Liver (tissue), 9 donors: Measurements from ENCODE around the gene CROCC2. TPM values are rescaled to one million over a fixed set of nuclear protein-coding genes. Genes with fewer than 3 reads are reported as not detected.

Experiments
- DNase-seq: peaks from one replicate; pipeline ENCODE4 v3.0.0-alpha.2; 2017; ENCODE audit warnings: low spot score
- H3K27ac ChIP-seq, 2 donors: one replicate each; pipeline ENCODE4 v1.7.0; 2013; ENCODE audit warnings: inconsistent platforms in 2 of 2, low read length in 2 of 2, control low read depth in 1 of 2, low read depth in 1 of 2, mild to moderate bottlenecking in 1 of 2
- H3K27me3 ChIP-seq, 4 donors: one replicate each; pipeline versions ENCODE4 v1.6.1 to v1.7.0; 2013; ENCODE audit warnings: low read length in 3 of 4, inconsistent platforms in 1 of 4, mild to moderate bottlenecking in 1 of 4, moderate library complexity in 1 of 4; ENCODE audit not compliant: control insufficient read depth in 4 of 4, insufficient read depth in 4 of 4
- H3K36me3 ChIP-seq, 4 donors: one replicate each; pipeline versions ENCODE4 v1.6.1 to v1.7.0; 2013; ENCODE audit warnings: low read length in 3 of 4, mild to moderate bottlenecking in 3 of 4, low read depth in 1 of 4, moderate library complexity in 1 of 4; ENCODE audit not compliant: control insufficient read depth in 4 of 4, insufficient read depth in 3 of 4
- H3K4me1 ChIP-seq, 4 donors: one replicate each; pipeline versions ENCODE4 v1.6.1 to v1.7.0; 2013; ENCODE audit warnings: low read length in 3 of 4, mild to moderate bottlenecking in 3 of 4, moderate library complexity in 1 of 4; ENCODE audit not compliant: control insufficient read depth in 4 of 4, insufficient read depth in 4 of 4
- H3K4me3 ChIP-seq, 3 donors: one replicate each; pipeline versions ENCODE4 v1.6.1 to v1.7.0; 2013; ENCODE audit warnings: low read length in 3 of 3, control low read depth in 1 of 3, low read depth in 1 of 3, mild to moderate bottlenecking in 1 of 3
- H3K9ac ChIP-seq, 2 donors: one replicate each; pipeline ENCODE4 v1.7.0; 2013; ENCODE audit warnings: low read length in 2 of 2, mild to moderate bottlenecking in 2 of 2, moderate library complexity in 2 of 2, control low read depth in 1 of 2, low read depth in 1 of 2
- H3K9me3 ChIP-seq, 4 donors: one replicate each; pipeline versions ENCODE4 v1.6.1 to v1.7.0; 2013; ENCODE audit warnings: low read length in 3 of 4; ENCODE audit not compliant: control insufficient read depth in 4 of 4
- ATF3 ChIP-seq: IDR thresholded peaks from 2 replicates; pipeline ENCODE4 v1.6.1; 2016; ENCODE audit warnings: antibody characterized with exemption
- EGR1 ChIP-seq, 2 donors: IDR thresholded peaks; 2 replicates each; pipeline ENCODE4 v1.6.1; 2016 to 2018; ENCODE audit warnings: antibody characterized with exemption in 2 of 2, low read depth in 2 of 2
- FOXA1 ChIP-seq: IDR thresholded peaks from 2 replicates; pipeline ENCODE4 v1.6.1; 2016; ENCODE audit warnings: antibody characterized with exemption
- FOXA2 ChIP-seq: IDR thresholded peaks from 2 replicates; pipeline ENCODE4 v1.6.1; 2016; ENCODE audit warnings: antibody characterized with exemption
- HNF4G ChIP-seq: IDR thresholded peaks from 2 replicates; pipeline ENCODE4 v1.6.1; 2016; ENCODE audit warnings: antibody characterized with exemption
- NR2F2 ChIP-seq: IDR thresholded peaks from 2 replicates; pipeline ENCODE4 v1.6.1; 2016; ENCODE audit warnings: antibody characterized with exemption
- REST ChIP-seq: IDR thresholded peaks from 2 replicates; pipeline ENCODE4 v1.6.1; 2016; ENCODE audit warnings: antibody characterized with exemption, mild to moderate bottlenecking
- RXRA ChIP-seq, 2 donors: IDR thresholded peaks; 2 replicates each; pipeline ENCODE4 v1.6.1; 2017 to 2018; ENCODE audit warnings: antibody characterized with exemption in 2 of 2, mild to moderate bottlenecking in 1 of 2
- TAF1 ChIP-seq: conservative IDR thresholded peaks from 2 replicates; pipeline ENCODE4 v1.6.1; 2016; ENCODE audit warnings: antibody characterized with exemption, mild to moderate bottlenecking
- YY1 ChIP-seq: IDR thresholded peaks from 2 replicates; pipeline ENCODE4 v1.6.1; 2016; ENCODE audit warnings: antibody characterized with exemption, mild to moderate bottlenecking
- ZBTB33 ChIP-seq: IDR thresholded peaks from 2 replicates; pipeline ENCODE4 v1.6.1; 2016; ENCODE audit warnings: antibody characterized with exemption
- WGBS: extraction: QIAGEN DNeasy Blood & Tissue Kit; methylation state at CpG from one replicate; pipeline ENCODE4 v1.1.7; 2013; 5-methylcytosine and 5-hydroxymethylcytosine counted together
- polyA plus RNA-seq, 2 donors: library from polyadenylated mRNA; stranded (reverse) in 1 of 2; unstranded in 1 of 2; fragments of 200-250 nt in 1 of 2; fragments of >200 nt in 1 of 2; fragmentation: Nextera tagmentation in 1 of 2; extraction: Ambion mirVana in 1 of 2; gene quantifications; one replicate each; pipeline versions ENCODE4 v1.2.1 to v1.2.3, GENCODE V29; 2013 to 2015
- total RNA-seq, 2 donors: library from RNA; depleted of rRNA; stranded (reverse); fragments of >200 nt; gene quantifications; one replicate each; pipeline ENCODE4 v1.2.3, GENCODE V29; 2014
- TF ChIP-seq, protein P1 (sequence below): IDR thresholded peaks from 2 replicates; pipeline ENCODE4 v1.6.1; 2016; ENCODE audit warnings: antibody characterized with exemption
- donor health status: healthy.
- donor health status: healthy.
- donor health status: healthy.
- donor health status: healthy.
- donor health status: healthy.

CROCC2 gene
- total and polyA plus RNA-seq, 4 donors = under 0.01 to 0.13 (median 0.05) TPM

- H3K36me3 ChIP-seq = peaks cover 3 to 11% (median 4%) of the 10 kb centered on the region in 4 donors
- H3K27ac ChIP-seq = no peak overlapping the region
- H3K4me1 ChIP-seq = peaks cover 12 to 62% (median 54%) of the 10 kb centered on the region in 4 donors
- no peak overlapping the region for H3K9ac ChIP-seq
- WGBS = 92% methylated on average over 2 of the region's 2 CpGs
- H3K27me3 ChIP-seq = no peaks in the 10 kb centered on the region
- no peak for DNase-seq
- H3K4me3 ChIP-seq = no peak overlapping the region
- TF ChIP-seq FOXA2 (no peak), REST (no peak), FOXA1 (no peak), TAF1 (no peak), NR2F2 (no peak), YY1 (no peak), ZBTB33 (no peak), HNF4G (no peak)
- TF ChIP-seq, protein P1, sequence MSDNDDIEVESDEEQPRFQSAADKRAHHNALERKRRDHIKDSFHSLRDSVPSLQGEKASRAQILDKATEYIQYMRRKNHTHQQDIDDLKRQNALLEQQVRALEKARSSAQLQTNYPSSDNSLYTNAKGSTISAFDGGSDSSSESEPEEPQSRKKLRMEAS = no peak
- H3K9me3 ChIP-seq = no peaks in the 10 kb centered on the region
These were observed 21.9 kb upstream of the CROCC2 start for GRCh38 chr2:240884221-240884620.

GRCh38 chr2:240884745-240885144 lies 21.4 kb upstream of the CROCC2 start:
- no peak overlapping the region for H3K27ac ChIP-seq
- peaks cover 3 to 11% (median 4%) of the 10 kb centered on the region in 4 donors for H3K36me3 ChIP-seq
- TF ChIP-seq ATF3 = no peak
- TF ChIP-seq EGR1 (IDR thresholded peaks at IDR 0.05; ENCODE audit: low read depth in 2 of 2) = no peak
- TF ChIP-seq HNF4G = no peak
- H3K9ac ChIP-seq = no peak overlapping the region
- H3K9me3 ChIP-seq = no peaks in the 10 kb centered on the region
- H3K4me3 ChIP-seq = no peak overlapping the region
- no peaks in the 10 kb centered on the region for H3K27me3 ChIP-seq
- 72% methylated on average over 3 of the region's 3 CpGs for WGBS
- no peak for DNase-seq
- H3K4me1 ChIP-seq = peaks cover 15 to 66% (median 59%) of the 10 kb centered on the region in 4 donors

- Histone ChIP-seq H3K27me3 (no peaks in the 10 kb centered on the region), H3K9ac (no peak overlapping the region), H3K4me1 (peaks cover 21 to 74% (median 64%) of the 10 kb centered on the region in 4 donors), H3K27ac (peak overlapping the region in 1 of 2 donors; percentile 76), H3K36me3 (peaks cover 3 to 11% (median 4%) of the 10 kb centered on the region in 4 donors), H3K4me3 (no peak overlapping the region), H3K9me3 (no peaks in the 10 kb centered on the region)
- WGBS = 20% methylated on average over 1 of the region's 1 CpG
- no peak for DNase-seq
- TF ChIP-seq ZBTB33 (no peak), RXRA (IDR thresholded peaks at IDR 0.05) (peak; percentile 70 to 71)
These were observed 20.6 kb upstream of the CROCC2 start for GRCh38 chr2:240885566-240885965.
